Measurements from ENCODE around the gene FAM163A.

- no peak for TF ChIP-seq POLR2A (IDR thresholded peaks at IDR 0.05)
- no peak for TF ChIP-seq POLR2AphosphoS5 (IDR thresholded peaks at IDR 0.05)
Observed at GRCh38 chr1:179702946-179703539, 40.0 kb upstream of the FAM163A start.
